ENCODE results near the gene KCTD2.

GRCh38 chr17:75077072-75077495 is 30.1 kb downstream of the KCTD2 start:
- TF ChIP-seq, protein P1, sequence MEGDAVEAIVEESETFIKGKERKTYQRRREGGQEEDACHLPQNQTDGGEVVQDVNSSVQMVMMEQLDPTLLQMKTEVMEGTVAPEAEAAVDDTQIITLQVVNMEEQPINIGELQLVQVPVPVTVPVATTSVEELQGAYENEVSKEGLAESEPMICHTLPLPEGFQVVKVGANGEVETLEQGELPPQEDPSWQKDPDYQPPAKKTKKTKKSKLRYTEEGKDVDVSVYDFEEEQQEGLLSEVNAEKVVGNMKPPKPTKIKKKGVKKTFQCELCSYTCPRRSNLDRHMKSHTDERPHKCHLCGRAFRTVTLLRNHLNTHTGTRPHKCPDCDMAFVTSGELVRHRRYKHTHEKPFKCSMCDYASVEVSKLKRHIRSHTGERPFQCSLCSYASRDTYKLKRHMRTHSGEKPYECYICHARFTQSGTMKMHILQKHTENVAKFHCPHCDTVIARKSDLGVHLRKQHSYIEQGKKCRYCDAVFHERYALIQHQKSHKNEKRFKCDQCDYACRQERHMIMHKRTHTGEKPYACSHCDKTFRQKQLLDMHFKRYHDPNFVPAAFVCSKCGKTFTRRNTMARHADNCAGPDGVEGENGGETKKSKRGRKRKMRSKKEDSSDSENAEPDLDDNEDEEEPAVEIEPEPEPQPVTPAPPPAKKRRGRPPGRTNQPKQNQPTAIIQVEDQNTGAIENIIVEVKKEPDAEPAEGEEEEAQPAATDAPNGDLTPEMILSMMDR (conservative IDR thresholded peaks at IDR 0.05; ENCODE audit: low read length), result no peak
- no peak for TF ChIP-seq EZH2phosphoT487 (IDR thresholded peaks at IDR 0.05; ENCODE audit: borderline replicate concordance)

Measured in Loucy (cell line).